RWPE2 (cell line): ENCODE results near the gene PHEX.

ENCODE experiments used
- ATAC-seq: fragments of 200-7000 bp; cut with Tn5 transposase; 3 replicates; pipeline ENCODE4 v1.9.1; 2021; ENCODE audit warnings: low read depth
- DNase-seq: peaks from one replicate; pipeline ENCODE4 v3.0.0-alpha.2; 2020; ENCODE audit warnings: low spot score
- H3K27ac ChIP-seq: fragments of 450-650 bp; 2 replicates; pipeline ENCODE4 v1.5.1; 2017; ENCODE audit warnings: mild to moderate bottlenecking; ENCODE audit not compliant: poor library complexity, severe bottlenecking
- H3K27me3 ChIP-seq: fragments of 250-450 bp; sonication (Bioruptor Pico); 2 replicates; pipeline ENCODE4 v1.5.1; 2021; ENCODE audit warnings: mild to moderate bottlenecking, moderate library complexity; ENCODE audit not compliant: insufficient read depth, poor library complexity, severe bottlenecking
- H3K36me3 ChIP-seq: fragments of 250-450 bp; sonication (Bioruptor Pico); 2 replicates; pipeline ENCODE4 v1.5.1; 2020; ENCODE audit warnings: low read depth, mild to moderate bottlenecking, moderate library complexity
- H3K4me1 ChIP-seq: fragments of 250-450 bp; sonication (Bioruptor Pico); 2 replicates; pipeline ENCODE4 v1.5.1; 2021; ENCODE audit warnings: mild to moderate bottlenecking, moderate library complexity; ENCODE audit not compliant: insufficient read depth, poor library complexity, severe bottlenecking
- H3K4me3 ChIP-seq: fragments of 250-450 bp; sonication (Bioruptor Pico); 2 replicates; pipeline ENCODE4 v1.5.1; 2021; ENCODE audit warnings: mild to moderate bottlenecking, moderate library complexity; ENCODE audit not compliant: severe bottlenecking
- H3K9me3 ChIP-seq: fragments of 250-450 bp; sonication (Bioruptor Pico); 2 replicates; pipeline ENCODE4 v1.5.1; 2021; ENCODE audit warnings: mild to moderate bottlenecking, moderate library complexity; ENCODE audit not compliant: severe bottlenecking
- TF ChIP-seq, protein P1 (sequence below): fragments of 450-650 bp; IDR thresholded peaks from one replicate; pipeline ENCODE4 v1.5.1; 2017; ENCODE audit warnings: mild to moderate bottlenecking, moderate library complexity; ENCODE audit not compliant: poor library complexity, severe bottlenecking

Gene PHEX

DNA sequence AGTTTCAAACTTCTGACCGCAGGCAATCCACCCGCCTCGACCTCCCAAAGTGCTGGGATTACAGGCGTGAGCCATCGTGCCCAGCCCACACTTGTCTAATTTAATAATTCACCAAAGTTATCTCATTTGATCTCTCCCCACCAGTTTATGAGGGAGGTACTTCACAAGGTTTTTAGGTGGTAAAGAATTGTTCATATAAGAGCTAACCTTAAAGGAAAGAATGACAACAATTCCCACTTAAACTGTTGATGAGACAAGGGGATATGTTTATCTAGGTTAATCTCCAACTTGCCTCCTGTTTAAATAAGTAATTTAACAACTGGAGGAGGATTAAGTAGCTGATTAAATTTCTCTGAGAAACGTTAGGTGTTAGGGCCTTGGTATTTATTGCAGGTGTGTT, 123.0 kb downstream of the PHEX start:
- no peak for ATAC-seq
- H3K9me3 ChIP-seq = no peaks in the 10 kb centered on the region
- H3K4me3 ChIP-seq = no peak overlapping the region
- DNase-seq = no peak
- H3K4me1 ChIP-seq = peaks cover 15% of the 10 kb centered on the region
- no peaks in the 10 kb centered on the region for H3K36me3 ChIP-seq
- H3K27me3 ChIP-seq = no peaks in the 10 kb centered on the region
- TF ChIP-seq, protein P1, sequence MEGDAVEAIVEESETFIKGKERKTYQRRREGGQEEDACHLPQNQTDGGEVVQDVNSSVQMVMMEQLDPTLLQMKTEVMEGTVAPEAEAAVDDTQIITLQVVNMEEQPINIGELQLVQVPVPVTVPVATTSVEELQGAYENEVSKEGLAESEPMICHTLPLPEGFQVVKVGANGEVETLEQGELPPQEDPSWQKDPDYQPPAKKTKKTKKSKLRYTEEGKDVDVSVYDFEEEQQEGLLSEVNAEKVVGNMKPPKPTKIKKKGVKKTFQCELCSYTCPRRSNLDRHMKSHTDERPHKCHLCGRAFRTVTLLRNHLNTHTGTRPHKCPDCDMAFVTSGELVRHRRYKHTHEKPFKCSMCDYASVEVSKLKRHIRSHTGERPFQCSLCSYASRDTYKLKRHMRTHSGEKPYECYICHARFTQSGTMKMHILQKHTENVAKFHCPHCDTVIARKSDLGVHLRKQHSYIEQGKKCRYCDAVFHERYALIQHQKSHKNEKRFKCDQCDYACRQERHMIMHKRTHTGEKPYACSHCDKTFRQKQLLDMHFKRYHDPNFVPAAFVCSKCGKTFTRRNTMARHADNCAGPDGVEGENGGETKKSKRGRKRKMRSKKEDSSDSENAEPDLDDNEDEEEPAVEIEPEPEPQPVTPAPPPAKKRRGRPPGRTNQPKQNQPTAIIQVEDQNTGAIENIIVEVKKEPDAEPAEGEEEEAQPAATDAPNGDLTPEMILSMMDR = no peak
- no peak overlapping the region for H3K27ac ChIP-seq

- ATAC-seq (peak; percentile 67), DNase-seq (no peak)
- Histone ChIP-seq H3K4me3 (no peak overlapping the region), H3K27ac (peak overlapping the region; percentile 14), H3K9me3 (no peaks in the 10 kb centered on the region), H3K36me3 (no peaks in the 10 kb centered on the region), H3K4me1 (peaks cover 15% of the 10 kb centered on the region), H3K27me3 (no peaks in the 10 kb centered on the region)
- TF ChIP-seq, protein P1 = no peak
Measured at GRCh38 chrX:22159071-22159470, 126.9 kb downstream of the PHEX start.

GRCh38 chrX:22163326-22163725, 131.2 kb downstream of the PHEX start:
- no peak overlapping the region for H3K4me3 ChIP-seq
- peaks cover 21% of the 10 kb centered on the region for H3K4me1 ChIP-seq
- no peaks in the 10 kb centered on the region for H3K9me3 ChIP-seq
- TF ChIP-seq, protein P1 = no peak
- no peaks in the 10 kb centered on the region for H3K27me3 ChIP-seq
- H3K27ac ChIP-seq = no peak overlapping the region
- H3K36me3 ChIP-seq = no peaks in the 10 kb centered on the region
- no peak for DNase-seq
- no peak for ATAC-seq

- peak overlapping the region; percentile 69 for H3K27ac ChIP-seq
- peaks cover 14% of the 10 kb centered on the region for H3K4me1 ChIP-seq
Measured at GRCh38 chrX:22164770-22165388, 132.8 kb downstream of the PHEX start.

More at GRCh38 chrX:22164770-22165388, 132.8 kb downstream of the PHEX start:
- DNase-seq (no peak), ATAC-seq (peak; percentile 83)
- TF ChIP-seq, protein P1 = no peak
- H3K27me3 ChIP-seq = no peaks in the 10 kb centered on the region
- no peak overlapping the region for H3K4me3 ChIP-seq
- H3K9me3 ChIP-seq = no peaks in the 10 kb centered on the region
- no peaks in the 10 kb centered on the region for H3K36me3 ChIP-seq
